ENCODE data around the gene EN1. TPM values are rescaled to one million over a fixed set of nuclear protein-coding genes. Genes with fewer than 3 reads are reported as not detected.

EN1 gene
- total RNA-seq, 1 experiment from 2014 or later = not detected

DNA sequence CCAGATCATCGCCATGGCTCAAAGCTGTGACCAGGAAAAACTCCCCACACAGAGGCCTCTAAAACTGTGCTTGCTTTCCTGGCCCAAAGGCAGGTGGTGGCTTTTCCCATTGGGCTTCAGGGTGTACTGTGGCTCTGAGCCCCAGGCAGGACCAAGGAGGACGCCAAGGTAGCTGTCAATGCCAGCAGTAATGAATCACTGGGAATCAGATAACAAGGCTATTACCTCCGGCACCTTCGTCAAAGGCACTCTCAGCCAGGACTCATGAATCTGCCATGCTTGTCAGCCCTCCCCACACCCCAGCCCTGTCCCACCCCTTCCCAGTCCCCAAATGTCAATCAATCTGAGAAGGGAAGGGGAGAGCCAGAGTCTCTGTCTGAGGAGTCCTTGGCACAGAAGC is 27.9 kb upstream of the EN1 start:
- Mint-ChIP-seq H3K27ac (ENCODE audit: low read depth, unreplicated experiment) (no peak overlapping the region), H3K9me3 (ENCODE audit: unreplicated experiment) (no peaks in the 10 kb centered on the region), H3K4me1 (ENCODE audit: insufficient read depth, unreplicated experiment) (peaks cover 10% of the 10 kb centered on the region), H3K36me3 (ENCODE audit: insufficient read depth, unreplicated experiment) (no peaks in the 10 kb centered on the region), H3K27me3 (ENCODE audit: insufficient read depth, unreplicated experiment) (peaks cover 18% of the 10 kb centered on the region), H3K4me3 (ENCODE audit: unreplicated experiment) (no peak overlapping the region)
- ChIA-PET CTCF (interaction anchor here (1.3 kb wide), 1 partner anchor 828 kb away, joined by 3 read pairs; no protein-coding TSS in a partner anchor), POLR2A (interaction anchor here (0.6 to 0.7 kb wide), 2 partner anchors 14 to 683 kb away, joined by 3 to 4 read pairs; no protein-coding TSS in a partner anchor)
- TF ChIP-seq CTCF (IDR thresholded peaks at IDR 0.05; ENCODE audit: unreplicated experiment) = no peak
- no peak for DNase-seq (ENCODE audit: unreplicated experiment)
- intact Hi-C loops (cut with micrococcal nuclease) = no loop called here
- no TSS peak for BruUV-seq (replicated peaks)

DNA sequence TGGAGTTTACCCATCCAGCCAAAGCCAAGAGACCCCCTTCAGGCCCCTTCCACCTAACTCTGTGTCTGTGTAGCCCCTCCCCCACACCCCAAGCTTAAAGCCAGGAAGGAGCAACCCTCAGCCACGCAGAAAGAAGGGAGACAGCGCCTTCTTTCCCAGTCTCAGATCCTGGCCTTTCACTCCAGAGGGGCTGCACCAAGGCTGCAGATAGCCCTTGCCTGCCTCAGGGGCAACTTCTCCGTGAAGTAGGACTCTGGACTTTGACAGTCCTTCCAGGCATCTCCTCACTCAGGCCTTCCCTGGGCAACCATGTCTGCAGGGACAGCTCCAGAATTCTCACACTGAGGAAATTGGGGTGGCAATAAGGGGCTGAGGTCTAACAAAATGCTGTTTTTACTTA is 26.9 kb upstream of the EN1 start:
- no peak for TF ChIP-seq CTCF (IDR thresholded peaks at IDR 0.05; ENCODE audit: unreplicated experiment)
- POLR2A ChIA-PET = interaction anchor here (0.7 kb wide), 1 partner anchor 549 kb away, joined by 3 read pairs; no protein-coding TSS in a partner anchor
- peaks cover 18% of the 10 kb centered on the region for H3K27me3 Mint-ChIP-seq (ENCODE audit: insufficient read depth, unreplicated experiment)
- CTCF ChIA-PET = interaction anchor here (1.3 kb wide), 1 partner anchor 827 kb away, joined by 3 read pairs; no protein-coding TSS in a partner anchor
- H3K4me1 Mint-ChIP-seq (ENCODE audit: insufficient read depth, unreplicated experiment) = peaks cover 10% of the 10 kb centered on the region
- BruUV-seq (replicated peaks) = no TSS peak
- DNase-seq (ENCODE audit: unreplicated experiment) = no peak
- no peak overlapping the region for H3K4me3 Mint-ChIP-seq (ENCODE audit: unreplicated experiment)
- H3K9me3 Mint-ChIP-seq (ENCODE audit: unreplicated experiment) = no peaks in the 10 kb centered on the region
- intact Hi-C loops (cut with micrococcal nuclease) = no loop called here
- H3K27ac Mint-ChIP-seq (ENCODE audit: low read depth, unreplicated experiment) = no peak overlapping the region
- H3K36me3 Mint-ChIP-seq (ENCODE audit: insufficient read depth, unreplicated experiment) = no peaks in the 10 kb centered on the region

- intact Hi-C loops (cut with micrococcal nuclease) = loop anchor here (1.0 to 5.0 kb wide), 5 partner anchors 494 to 832 kb away; no protein-coding TSS in a partner anchor
- Mint-ChIP-seq H3K36me3 (ENCODE audit: insufficient read depth, unreplicated experiment) (no peaks in the 10 kb centered on the region), H3K9me3 (ENCODE audit: unreplicated experiment) (no peaks in the 10 kb centered on the region), H3K4me1 (ENCODE audit: insufficient read depth, unreplicated experiment) (peaks cover 14% of the 10 kb centered on the region), H3K27ac (ENCODE audit: low read depth, unreplicated experiment) (no peak overlapping the region), H3K4me3 (ENCODE audit: unreplicated experiment) (no peak overlapping the region), H3K27me3 (ENCODE audit: insufficient read depth, unreplicated experiment) (no peaks in the 10 kb centered on the region)
- DNase-seq (ENCODE audit: unreplicated experiment) = peak; percentile 65
- peak; percentile 80 for TF ChIP-seq CTCF (IDR thresholded peaks at IDR 0.05; ENCODE audit: unreplicated experiment)
- CTCF ChIA-PET = interaction anchor here (0.6 to 6.2 kb wide), 28 partner anchors 8 to 1336 kb away, joined by 3 to 72 read pairs (median 4); no protein-coding TSS in a partner anchor
- POLR2A ChIA-PET = no interaction called here
- BruUV-seq (replicated peaks) = no TSS peak
Observed at GRCh38 chr2:118865106-118865505, 17.7 kb upstream of the EN1 start.

DNA sequence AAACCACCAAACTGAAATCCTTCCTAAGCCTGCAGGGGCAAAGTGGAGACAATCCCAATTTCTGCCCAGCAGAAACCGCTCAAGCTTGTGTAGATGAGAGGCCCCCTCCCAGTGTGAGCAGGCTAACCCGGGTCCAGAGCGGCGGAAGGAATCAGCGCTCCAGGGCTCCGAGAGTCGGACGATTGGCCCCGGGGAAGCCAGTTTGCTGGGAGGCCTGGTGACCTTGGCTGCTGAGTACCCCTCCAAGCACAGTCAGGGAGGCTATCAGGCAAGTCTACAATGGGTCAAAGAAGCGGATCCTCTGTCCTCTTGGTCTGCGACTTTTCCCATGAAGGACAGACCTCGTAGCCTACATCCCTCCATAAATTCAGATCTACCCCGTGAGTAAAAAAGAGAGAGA is 16.8 kb upstream of the EN1 start:
- Mint-ChIP-seq H3K4me3 (ENCODE audit: unreplicated experiment) (no peak overlapping the region), H3K27ac (ENCODE audit: low read depth, unreplicated experiment) (no peak overlapping the region), H3K27me3 (ENCODE audit: insufficient read depth, unreplicated experiment) (no peaks in the 10 kb centered on the region), H3K36me3 (ENCODE audit: insufficient read depth, unreplicated experiment) (no peaks in the 10 kb centered on the region), H3K4me1 (ENCODE audit: insufficient read depth, unreplicated experiment) (peaks cover 14% of the 10 kb centered on the region), H3K9me3 (ENCODE audit: unreplicated experiment) (no peaks in the 10 kb centered on the region)
- intact Hi-C loops (cut with micrococcal nuclease) = loop anchor here (2.0 kb wide), 2 partner anchors 493 to 831 kb away; no protein-coding TSS in a partner anchor
- CTCF ChIA-PET = interaction anchor here (0.6 to 6.2 kb wide), 30 partner anchors 8 to 830 kb away, joined by 3 to 72 read pairs (median 4); no protein-coding TSS in a partner anchor
- DNase-seq (ENCODE audit: unreplicated experiment) = no peak
- POLR2A ChIA-PET = no interaction called here
- BruUV-seq (replicated peaks) = no TSS peak
- TF ChIP-seq CTCF (IDR thresholded peaks at IDR 0.05; ENCODE audit: unreplicated experiment) = no peak

Measured in MCF 10A (cell line).